NCI-H1417 (cell line): ENCODE data around the gene AFF1.
A peak's percentile ranks its signal among the peaks of the same experiment; 100 is the strongest.
"Not testable (repeated sequence)": the region's sequence is repeated elsewhere in the genome, so short reads cannot be mapped to it uniquely, and the experiment has no call there.

Experiments used
- DNase-seq, 3 experiments: peaks; one replicate each; lab custom pipeline; 2025; lab: John Stamatoyannopoulos, UW

The AFF1 gene

GRCh38 chr4:87035881-87036509 lies 101.2 kb downstream of the AFF1 start:
- peak in 1 of 3 experiments; percentile 62 for DNase-seq

- peak in 1 of 3 experiments; percentile 59 for DNase-seq
Observed at GRCh38 chr4:87036713-87037112, 101.9 kb downstream of the AFF1 start.

- not testable (repeated sequence) for DNase-seq
Observed at GRCh38 chr4:87037171-87037570, 102.4 kb downstream of the AFF1 start.

GRCh38 chr4:87037671-87038334 lies 103.0 kb downstream of the AFF1 start:
- DNase-seq = peak in 2 of 3 experiments; percentile 7 to 16

- DNase-seq = peak; percentile 64 to 88 (median 79)
Observed at GRCh38 chr4:87038837-87039615, 104.2 kb downstream of the AFF1 start.

- no peak for DNase-seq
Observed at GRCh38 chr4:87041141-87041540, 106.3 kb downstream of the AFF1 start.

- no peak for DNase-seq
Observed at GRCh38 chr4:87042221-87042620, 107.4 kb downstream of the AFF1 start.

- no peak for DNase-seq
Observed at GRCh38 chr4:87042986-87043820, 108.4 kb downstream of the AFF1 start.

- no peak for DNase-seq
Observed at GRCh38 chr4:87044511-87045233, 109.9 kb downstream of the AFF1 start.

GRCh38 chr4:87045234-87045558 lies 110.4 kb downstream of the AFF1 start:
- DNase-seq = no peak

GRCh38 chr4:87045659-87046058 lies 110.8 kb downstream of the AFF1 start:
- DNase-seq = no peak

- no peak for DNase-seq
Observed at GRCh38 chr4:87046121-87046551, 111.3 kb downstream of the AFF1 start.

GRCh38 chr4:87047281-87047798 lies 112.5 kb downstream of the AFF1 start:
- DNase-seq = no peak

- no peak for DNase-seq
Observed at GRCh38 chr4:87049508-87049907, 114.7 kb downstream of the AFF1 start.

GRCh38 chr4:87050596-87050995 lies 115.8 kb downstream of the AFF1 start:
- no peak for DNase-seq

GRCh38 chr4:87051121-87051713 lies 116.4 kb downstream of the AFF1 start:
- DNase-seq = no peak

GRCh38 chr4:87052615-87053014 lies 117.8 kb downstream of the AFF1 start:
- DNase-seq = no peak

GRCh38 chr4:87053176-87053658 lies 118.4 kb downstream of the AFF1 start:
- no peak for DNase-seq

- DNase-seq = no peak
Observed at GRCh38 chr4:87053802-87054767, 119.3 kb downstream of the AFF1 start.
